Stomach (tissue), 4 donors: ENCODE data around the gene LSAMP.

Source experiments
- EP300 ChIP-seq: sonication (generic); formaldehyde crosslinking; IDR thresholded peaks from one replicate; pipeline ENCODE4 v1.6.1; 2017; ENCODE audit warnings: antibody characterized with exemption
- POLR2A ChIP-seq, 4 donors: fragments of 450-650 bp; IDR thresholded peaks; one replicate each; pipeline ENCODE4 v1.6.1; 2016; ENCODE audit warnings: antibody characterized with exemption in 4 of 4, control low read depth in 2 of 4, mild to moderate bottlenecking in 1 of 4, moderate library complexity in 1 of 4
- POLR2AphosphoS5 ChIP-seq, 3 donors: sonication (generic); formaldehyde crosslinking; IDR thresholded peaks; one replicate each; pipeline ENCODE4 v1.6.1; 2016; ENCODE audit warnings: antibody characterized with exemption in 3 of 3
- TF ChIP-seq, protein P1 (sequence below), 7 experiments: fragments of 450-650 bp in 4 of 7; fragments of 200-600 bp in 3 of 7; sonication (generic) in 3 of 7; IDR thresholded peaks; one replicate each; pipeline ENCODE4 v1.5.1; 2016 to 2019; ENCODE audit warnings: antibody characterized with exemption in 7 of 7, control low read depth in 2 of 7, mild to moderate bottlenecking in 1 of 7

DNA sequence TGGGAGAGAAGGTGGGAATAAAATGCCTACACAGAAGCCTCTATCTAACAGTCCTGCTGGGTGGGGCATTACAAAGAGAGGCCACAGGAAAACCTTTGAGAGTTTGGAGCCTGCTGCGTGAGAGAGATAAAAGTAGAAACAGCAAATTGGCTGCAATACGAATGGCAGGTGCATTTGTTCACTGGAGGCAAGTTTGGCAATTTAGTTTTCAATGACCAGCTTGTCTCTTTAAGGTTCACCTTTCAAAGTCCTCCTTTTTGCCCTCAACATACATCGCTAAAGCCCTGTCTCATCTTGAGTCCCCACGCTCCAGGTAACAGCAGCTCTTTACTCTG is 405.7 kb downstream of the LSAMP start:
- TF ChIP-seq, protein P1, sequence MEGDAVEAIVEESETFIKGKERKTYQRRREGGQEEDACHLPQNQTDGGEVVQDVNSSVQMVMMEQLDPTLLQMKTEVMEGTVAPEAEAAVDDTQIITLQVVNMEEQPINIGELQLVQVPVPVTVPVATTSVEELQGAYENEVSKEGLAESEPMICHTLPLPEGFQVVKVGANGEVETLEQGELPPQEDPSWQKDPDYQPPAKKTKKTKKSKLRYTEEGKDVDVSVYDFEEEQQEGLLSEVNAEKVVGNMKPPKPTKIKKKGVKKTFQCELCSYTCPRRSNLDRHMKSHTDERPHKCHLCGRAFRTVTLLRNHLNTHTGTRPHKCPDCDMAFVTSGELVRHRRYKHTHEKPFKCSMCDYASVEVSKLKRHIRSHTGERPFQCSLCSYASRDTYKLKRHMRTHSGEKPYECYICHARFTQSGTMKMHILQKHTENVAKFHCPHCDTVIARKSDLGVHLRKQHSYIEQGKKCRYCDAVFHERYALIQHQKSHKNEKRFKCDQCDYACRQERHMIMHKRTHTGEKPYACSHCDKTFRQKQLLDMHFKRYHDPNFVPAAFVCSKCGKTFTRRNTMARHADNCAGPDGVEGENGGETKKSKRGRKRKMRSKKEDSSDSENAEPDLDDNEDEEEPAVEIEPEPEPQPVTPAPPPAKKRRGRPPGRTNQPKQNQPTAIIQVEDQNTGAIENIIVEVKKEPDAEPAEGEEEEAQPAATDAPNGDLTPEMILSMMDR (IDR thresholded peaks at IDR 0.05), result no peak
- no peak for TF ChIP-seq POLR2AphosphoS5 (IDR thresholded peaks at IDR 0.05)
- TF ChIP-seq POLR2A (IDR thresholded peaks at IDR 0.05), result no peak
- TF ChIP-seq EP300, result no peak
